Nucleus accumbens (tissue), 56 donors: ENCODE data around the gene PEX14.

ENCODE experiments used
- DNase-seq, 56 donors: peaks; one replicate each; lab custom pipeline; 2025; lab: John Stamatoyannopoulos, UW

Gene PEX14

GRCh38 chr1:10612436-10613160 lies 137.8 kb downstream of the PEX14 start:
- no peak for DNase-seq

- no peak for DNase-seq
Observed at GRCh38 chr1:10613340-10613739, 138.6 kb downstream of the PEX14 start.

- DNase-seq, result no peak
Observed at GRCh38 chr1:10613861-10614260, 139.1 kb downstream of the PEX14 start.

GRCh38 chr1:10614377-10615225 lies 139.9 kb downstream of the PEX14 start:
- DNase-seq, result no peak

- DNase-seq, result peak in 24 of 56 donors; percentile 5 to 72 (median 33)
Observed at GRCh38 chr1:10615332-10615731, 140.6 kb downstream of the PEX14 start.

GRCh38 chr1:10615932-10616671 lies 141.4 kb downstream of the PEX14 start:
- DNase-seq, result no peak

GRCh38 chr1:10616696-10617095 lies 141.9 kb downstream of the PEX14 start:
- no peak for DNase-seq

- DNase-seq, result no peak
Observed at GRCh38 chr1:10617318-10617717, 142.6 kb downstream of the PEX14 start.

GRCh38 chr1:10617931-10618885 lies 143.5 kb downstream of the PEX14 start:
- no peak for DNase-seq

GRCh38 chr1:10620776-10621175 lies 146.0 kb downstream of the PEX14 start:
- DNase-seq, result peak in 13 of 56 donors; percentile 3 to 58 (median 18)

GRCh38 chr1:10621906-10622305 lies 147.2 kb downstream of the PEX14 start:
- no peak for DNase-seq

GRCh38 chr1:10622910-10623685 lies 148.3 kb downstream of the PEX14 start:
- no peak for DNase-seq

GRCh38 chr1:10623686-10624145 lies 149.0 kb downstream of the PEX14 start:
- no peak for DNase-seq

GRCh38 chr1:10624256-10625050 lies 149.7 kb downstream of the PEX14 start:
- DNase-seq, result no peak

GRCh38 chr1:10625076-10625475 lies 150.3 kb downstream of the PEX14 start:
- no peak for DNase-seq

GRCh38 chr1:10625554-10625953 lies 150.8 kb downstream of the PEX14 start:
- no peak for DNase-seq

- no peak for DNase-seq
Observed at GRCh38 chr1:10626131-10626731, 151.5 kb downstream of the PEX14 start.
